LNCaP clone FGC (cell line): ENCODE measurements around the gene TMEM63C.

Experiments
- DNase-seq: peaks from one replicate; pipeline ENCODE4 v3.0.0-alpha.2; 2011; ENCODE audit warnings: low read depth
- H3K4me3 ChIP-seq: 2 replicates; pipeline ENCODE4 v1.5.1; 2011; ENCODE audit warnings: mild to moderate bottlenecking, low read depth, low read length, control low read depth
- CTCF ChIP-seq: IDR thresholded peaks from 2 replicates; pipeline ENCODE4 v1.5.1; 2012; ENCODE audit warnings: mild to moderate bottlenecking; ENCODE audit not compliant: control insufficient read depth, insufficient read depth; ENCODE audit errors: extremely low read depth

TMEM63C gene

GRCh38 chr14:77228056-77228455 lies 46.5 kb downstream of the TMEM63C start:
- H3K4me3 ChIP-seq = no peak overlapping the region
- no peak for TF ChIP-seq CTCF

GRCh38 chr14:77230914-77231313 lies 49.3 kb downstream of the TMEM63C start:
- no peak overlapping the region for H3K4me3 ChIP-seq
- no peak for DNase-seq
- no peak for TF ChIP-seq CTCF

More at GRCh38 chr14:77228056-77228455, 46.5 kb downstream of the TMEM63C start:
- DNase-seq = no peak

- no peak for TF ChIP-seq CTCF
Observed at GRCh38 chr14:77231721-77232120, 50.1 kb downstream of the TMEM63C start.

GRCh38 chr14:77236814-77237213 lies 55.2 kb downstream of the TMEM63C start:
- no peak overlapping the region for H3K4me3 ChIP-seq
- TF ChIP-seq CTCF = no peak
- no peak for DNase-seq

More at GRCh38 chr14:77231721-77232120, 50.1 kb downstream of the TMEM63C start:
- no peak for DNase-seq
- no peak overlapping the region for H3K4me3 ChIP-seq

GRCh38 chr14:77238356-77238755 lies 56.8 kb downstream of the TMEM63C start:
- TF ChIP-seq CTCF = no peak
- no peak overlapping the region for H3K4me3 ChIP-seq
- DNase-seq = no peak

- H3K4me3 ChIP-seq = no peak overlapping the region
- no peak for DNase-seq
- TF ChIP-seq CTCF = no peak
Observed at GRCh38 chr14:77238996-77239395, 57.4 kb downstream of the TMEM63C start.

- TF ChIP-seq CTCF = no peak
- no peak for DNase-seq
- no peak overlapping the region for H3K4me3 ChIP-seq
Observed at GRCh38 chr14:77239412-77239811, 57.8 kb downstream of the TMEM63C start.
